Activated B cell treated with CpG ODN at 0.5 μM for 24 hours (primary cell): ENCODE measurements around the gene CXorf58. TPM values are rescaled to one million over a fixed set of nuclear protein-coding genes. Genes with fewer than 3 reads are reported as not detected.

Source experiments
- ATAC-seq: fragments of 200-7000 bp; cut with Tn5 transposase; one replicate; pipeline ENCODE4 v1.10.0; 2021; ENCODE audit warnings: low read depth, mild to moderate bottlenecking, moderate library complexity
- CTCF ChIA-PET: fragments of 350-600 bp; sonication (Branson Sonifier 250); formaldehyde crosslinking; loops from one replicate; lab custom pipeline; 2021; ENCODE audit warnings: antibody characterized with exemption; lab: Charles Lee
- POLR2A ChIA-PET: fragments of 350-600 bp; sonication (Branson Sonifier 250); formaldehyde crosslinking; loops from one replicate; lab custom pipeline; 2021; ENCODE audit warnings: antibody characterized with exemption; lab: Charles Lee
- DNase-seq: peaks from one replicate; pipeline ENCODE4 v3.0.0; 2022
- H3K27ac Mint-ChIP-seq: one replicate; pipeline ENCODE4 v1.8.0; 2020; ENCODE audit warnings: mixed read lengths
- H3K27me3 Mint-ChIP-seq: one replicate; pipeline ENCODE4 v1.8.0; 2021; ENCODE audit warnings: mixed read lengths
- H3K36me3 Mint-ChIP-seq: one replicate; pipeline ENCODE4 v1.8.0; 2021; ENCODE audit warnings: low read depth, mixed read lengths
- H3K4me1 Mint-ChIP-seq: one replicate; pipeline ENCODE4 v1.8.0; 2021; ENCODE audit warnings: mixed read lengths
- H3K4me3 Mint-ChIP-seq: one replicate; pipeline ENCODE4 v1.8.0; 2020; ENCODE audit warnings: mild to moderate bottlenecking, mixed read lengths
- H3K9me3 Mint-ChIP-seq: one replicate; pipeline ENCODE4 v1.8.0; 2020; ENCODE audit warnings: mixed read lengths
- intact Hi-C: fragments of 100-400 bp; cut with micrococcal nuclease; formaldehyde crosslinking; loops from one replicate; pipeline ENCODE4 v1.15.1; 2024
- total RNA-seq: library from RNA; stranded (reverse); gene quantifications from 2 replicates; pipeline ENCODE4 v1.2.3, GENCODE V29; 2022
- TF ChIP-seq, protein P1 (sequence below): fragments of 200-600 bp; IDR thresholded peaks from one replicate; pipeline ENCODE4 v1.8.0; 2022; ENCODE audit warnings: antibody characterized with exemption, mild to moderate bottlenecking

CXorf58 gene
- total RNA-seq, 1 donor from 2014 or later, result not detected

DNA sequence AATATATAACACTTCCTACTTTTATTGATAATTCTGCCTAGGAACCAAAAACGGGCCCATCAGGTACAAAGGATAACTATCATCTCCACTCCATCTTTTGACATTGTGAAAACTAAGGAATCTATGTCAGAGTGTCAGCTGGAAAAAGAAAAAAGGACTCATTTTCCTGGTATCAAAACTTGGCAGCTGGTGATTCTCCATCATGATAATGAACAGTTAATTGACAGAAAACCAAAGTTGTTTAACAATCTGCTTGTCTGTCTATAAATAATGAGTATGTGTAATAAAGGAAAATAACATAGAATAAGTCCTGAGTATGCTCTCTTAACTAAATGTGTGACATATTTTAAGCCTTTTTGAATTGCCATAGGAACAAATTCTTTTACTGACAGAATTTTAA lies 31.4 kb downstream of the CXorf58 start:
- H3K27ac Mint-ChIP-seq, result no peak overlapping the region
- no peak for ATAC-seq
- TF ChIP-seq, protein P1, sequence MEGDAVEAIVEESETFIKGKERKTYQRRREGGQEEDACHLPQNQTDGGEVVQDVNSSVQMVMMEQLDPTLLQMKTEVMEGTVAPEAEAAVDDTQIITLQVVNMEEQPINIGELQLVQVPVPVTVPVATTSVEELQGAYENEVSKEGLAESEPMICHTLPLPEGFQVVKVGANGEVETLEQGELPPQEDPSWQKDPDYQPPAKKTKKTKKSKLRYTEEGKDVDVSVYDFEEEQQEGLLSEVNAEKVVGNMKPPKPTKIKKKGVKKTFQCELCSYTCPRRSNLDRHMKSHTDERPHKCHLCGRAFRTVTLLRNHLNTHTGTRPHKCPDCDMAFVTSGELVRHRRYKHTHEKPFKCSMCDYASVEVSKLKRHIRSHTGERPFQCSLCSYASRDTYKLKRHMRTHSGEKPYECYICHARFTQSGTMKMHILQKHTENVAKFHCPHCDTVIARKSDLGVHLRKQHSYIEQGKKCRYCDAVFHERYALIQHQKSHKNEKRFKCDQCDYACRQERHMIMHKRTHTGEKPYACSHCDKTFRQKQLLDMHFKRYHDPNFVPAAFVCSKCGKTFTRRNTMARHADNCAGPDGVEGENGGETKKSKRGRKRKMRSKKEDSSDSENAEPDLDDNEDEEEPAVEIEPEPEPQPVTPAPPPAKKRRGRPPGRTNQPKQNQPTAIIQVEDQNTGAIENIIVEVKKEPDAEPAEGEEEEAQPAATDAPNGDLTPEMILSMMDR, result no peak
- no peaks in the 10 kb centered on the region for H3K4me1 Mint-ChIP-seq
- H3K36me3 Mint-ChIP-seq, result no peaks in the 10 kb centered on the region
- POLR2A ChIA-PET, result no interaction called here
- intact Hi-C loops, result no loop called here
- no peaks in the 10 kb centered on the region for H3K27me3 Mint-ChIP-seq
- no peak overlapping the region for H3K4me3 Mint-ChIP-seq
- CTCF ChIA-PET, result no interaction called here
- no peak for DNase-seq
- no peaks in the 10 kb centered on the region for H3K9me3 Mint-ChIP-seq

DNA sequence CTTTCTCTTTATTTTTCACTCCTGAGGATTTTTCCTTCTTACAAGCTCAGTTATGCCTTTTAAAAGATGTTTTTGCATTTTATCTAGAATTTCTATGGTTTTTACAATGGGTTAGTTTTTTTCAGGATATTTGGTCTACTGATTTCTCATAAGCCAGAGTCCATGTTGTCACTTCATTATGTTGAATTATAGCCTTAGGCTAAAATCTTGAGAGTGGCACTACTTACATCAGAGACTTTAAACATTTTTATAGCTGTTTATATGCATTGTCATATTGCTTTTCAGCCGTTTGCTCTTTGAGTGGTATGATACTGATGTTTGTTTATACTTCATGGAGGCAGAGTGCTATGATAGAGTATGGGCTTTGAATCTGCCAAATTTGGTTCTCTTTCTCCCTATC lies 36.4 kb downstream of the CXorf58 start:
- Mint-ChIP-seq H3K27ac (no peak overlapping the region), H3K4me1 (no peaks in the 10 kb centered on the region), H3K9me3 (no peaks in the 10 kb centered on the region), H3K27me3 (no peaks in the 10 kb centered on the region), H3K36me3 (no peaks in the 10 kb centered on the region), H3K4me3 (no peak overlapping the region)
- intact Hi-C loops, result no loop called here
- ChIA-PET POLR2A (no interaction called here), CTCF (no interaction called here)
- TF ChIP-seq, protein P1, result no peak
- ATAC-seq (no peak), DNase-seq (no peak)

DNA sequence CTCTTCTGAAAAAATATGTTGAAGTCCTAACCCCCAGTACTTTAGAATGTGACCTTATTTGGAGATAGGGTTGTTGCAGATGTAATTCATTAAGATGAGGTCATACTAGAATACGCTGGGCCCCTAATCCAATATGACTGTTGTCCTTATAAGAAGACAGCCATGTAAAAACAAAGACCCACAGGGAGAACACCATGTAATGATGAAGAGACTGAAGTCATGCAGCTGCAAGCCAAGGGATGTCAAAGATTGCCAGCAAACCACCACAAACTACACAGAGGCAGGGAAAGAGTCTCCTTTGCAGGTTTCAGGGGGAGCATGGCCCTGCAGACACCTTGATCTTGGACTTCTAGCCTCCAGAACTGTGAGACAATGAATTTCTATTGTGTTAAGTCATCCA lies 37.4 kb downstream of the CXorf58 start:
- POLR2A ChIA-PET, result no interaction called here
- Mint-ChIP-seq H3K36me3 (no peaks in the 10 kb centered on the region), H3K27me3 (no peaks in the 10 kb centered on the region), H3K4me1 (no peaks in the 10 kb centered on the region), H3K9me3 (no peaks in the 10 kb centered on the region), H3K27ac (no peak overlapping the region), H3K4me3 (no peak overlapping the region)
- ATAC-seq (no peak), DNase-seq (no peak)
- CTCF ChIA-PET, result no interaction called here
- intact Hi-C loops, result no loop called here
- TF ChIP-seq, protein P1, result no peak

DNA sequence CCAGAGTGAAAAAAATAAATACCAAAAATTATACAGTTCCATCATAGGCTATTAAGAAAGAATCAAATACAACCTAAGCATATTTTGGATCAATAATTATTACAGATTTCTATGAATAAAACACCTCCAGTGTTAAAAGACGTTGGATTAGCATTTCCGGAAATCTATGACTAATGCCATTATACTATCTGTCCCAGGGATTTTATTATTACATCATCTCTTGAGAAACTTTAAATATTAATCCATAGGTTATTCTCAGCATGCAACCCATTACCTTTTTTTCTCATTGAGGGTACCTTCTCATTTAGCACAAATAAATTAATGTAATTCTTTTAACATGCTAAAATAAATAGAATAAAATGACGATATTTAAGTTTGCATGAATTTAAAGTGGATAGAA lies 44.6 kb downstream of the CXorf58 start:
- Mint-ChIP-seq H3K36me3 (no peaks in the 10 kb centered on the region), H3K9me3 (no peaks in the 10 kb centered on the region), H3K27me3 (no peaks in the 10 kb centered on the region), H3K4me3 (no peak overlapping the region), H3K27ac (no peak overlapping the region), H3K4me1 (peaks cover 12% of the 10 kb centered on the region)
- CTCF ChIA-PET, result no interaction called here
- DNase-seq (no peak), ATAC-seq (no peak)
- TF ChIP-seq, protein P1, result no peak
- intact Hi-C loops, result loop anchor here (2.0 to 10.0 kb wide), 4 partner anchors 44 to 200 kb away; partner anchors contain the start of genes CXorf58 and EIF2S3
- POLR2A ChIA-PET, result interaction anchor here (1.5 kb wide), 1 partner anchor 102 kb away, joined by 12 read pairs; the partner anchor contains the start of gene EIF2S3

DNA sequence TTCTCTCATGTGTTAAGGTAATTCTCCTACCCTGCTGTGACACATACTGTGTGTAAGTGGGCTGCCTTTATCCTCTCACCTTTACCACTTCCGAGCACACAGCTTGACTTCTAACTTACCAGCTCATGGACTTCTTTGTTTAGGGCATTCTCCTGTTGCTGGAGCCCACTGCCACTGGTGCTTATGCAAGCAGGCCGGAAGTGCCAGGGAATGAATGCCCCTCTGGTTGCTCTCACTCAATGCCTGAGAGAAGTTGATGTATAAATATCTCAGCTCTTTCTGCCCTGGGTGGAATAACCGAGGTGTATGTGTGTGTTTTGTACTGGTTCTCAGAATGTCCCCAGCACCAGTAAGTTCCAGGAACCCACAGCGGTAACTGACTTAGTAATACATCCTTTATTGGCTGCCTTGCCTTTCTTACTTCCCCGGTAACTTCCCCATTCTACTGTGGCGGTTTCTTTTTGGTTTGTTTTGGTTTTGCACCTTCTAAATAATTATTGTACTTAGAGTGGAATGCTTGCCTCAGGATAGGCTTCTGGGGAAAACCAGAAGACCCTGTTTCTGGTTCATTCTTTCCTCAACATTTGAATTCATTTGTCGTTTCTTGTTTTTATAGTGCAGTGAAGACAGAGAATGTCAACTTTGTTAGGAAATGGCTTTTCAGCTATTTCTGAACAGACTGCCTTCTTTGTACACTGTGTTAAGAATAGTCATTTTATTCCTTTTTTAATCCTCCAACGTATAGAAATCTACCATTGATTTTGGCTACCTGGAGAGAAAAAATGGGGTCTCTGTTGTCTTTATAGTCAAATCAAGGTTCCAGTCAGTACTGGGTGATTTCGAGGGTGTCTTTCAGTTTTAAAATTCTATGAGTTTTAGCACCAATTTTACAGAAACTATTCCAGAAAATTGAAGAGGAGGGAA lies 45.4 kb downstream of the CXorf58 start:
- TF ChIP-seq, protein P1, result no peak
- peak overlapping the region; percentile 90 for H3K27ac Mint-ChIP-seq
- no peaks in the 10 kb centered on the region for H3K9me3 Mint-ChIP-seq
- peak; percentile 92 for ATAC-seq
- ChIA-PET CTCF (no interaction called here), POLR2A (interaction anchor here (0.6 to 1.5 kb wide), 4 partner anchors 45 to 224 kb away, joined by 3 to 12 read pairs (median 6); partner anchors contain the start of gene EIF2S3)
- intact Hi-C loops, result loop anchor here (2.0 to 10.0 kb wide), 4 partner anchors 44 to 199 kb away; partner anchors contain the start of genes CXorf58 and EIF2S3
- H3K4me1 Mint-ChIP-seq, result peaks cover 12% of the 10 kb centered on the region
- peak; percentile 13 for DNase-seq
- H3K27me3 Mint-ChIP-seq, result no peaks in the 10 kb centered on the region
- no peaks in the 10 kb centered on the region for H3K36me3 Mint-ChIP-seq
- H3K4me3 Mint-ChIP-seq, result peak overlapping the region; percentile 72
